ENCODE data around the gene SUGP2. TPM values are rescaled to one million over a fixed set of nuclear protein-coding genes. Genes with fewer than 3 reads are reported as not detected.

SUGP2 gene
- polyA plus RNA-seq, 1 experiment: 44.2 TPM

- POLR2A ChIA-PET: no interaction called here
- TF ChIP-seq, protein P1, sequence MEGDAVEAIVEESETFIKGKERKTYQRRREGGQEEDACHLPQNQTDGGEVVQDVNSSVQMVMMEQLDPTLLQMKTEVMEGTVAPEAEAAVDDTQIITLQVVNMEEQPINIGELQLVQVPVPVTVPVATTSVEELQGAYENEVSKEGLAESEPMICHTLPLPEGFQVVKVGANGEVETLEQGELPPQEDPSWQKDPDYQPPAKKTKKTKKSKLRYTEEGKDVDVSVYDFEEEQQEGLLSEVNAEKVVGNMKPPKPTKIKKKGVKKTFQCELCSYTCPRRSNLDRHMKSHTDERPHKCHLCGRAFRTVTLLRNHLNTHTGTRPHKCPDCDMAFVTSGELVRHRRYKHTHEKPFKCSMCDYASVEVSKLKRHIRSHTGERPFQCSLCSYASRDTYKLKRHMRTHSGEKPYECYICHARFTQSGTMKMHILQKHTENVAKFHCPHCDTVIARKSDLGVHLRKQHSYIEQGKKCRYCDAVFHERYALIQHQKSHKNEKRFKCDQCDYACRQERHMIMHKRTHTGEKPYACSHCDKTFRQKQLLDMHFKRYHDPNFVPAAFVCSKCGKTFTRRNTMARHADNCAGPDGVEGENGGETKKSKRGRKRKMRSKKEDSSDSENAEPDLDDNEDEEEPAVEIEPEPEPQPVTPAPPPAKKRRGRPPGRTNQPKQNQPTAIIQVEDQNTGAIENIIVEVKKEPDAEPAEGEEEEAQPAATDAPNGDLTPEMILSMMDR (IDR thresholded peaks at IDR 0.05; ENCODE audit: low read depth, low read length): no peak
- Histone ChIP-seq H3K27ac (ENCODE audit: low read depth, low read length) (no peak overlapping the region), H3K9me3 (ENCODE audit: control insufficient read depth, insufficient read depth, low read length) (no peaks in the 10 kb centered on the region), H3K27me3 (ENCODE audit: control insufficient read depth, insufficient read depth, low read length) (no peaks in the 10 kb centered on the region), H3K4me3 (ENCODE audit: low read depth, low read length) (no peak overlapping the region)
- CTCF ChIA-PET: no interaction called here
- DNase-seq (ENCODE audit: low read depth, low spot score): no peak
Observed at GRCh38 chr19:19043481-19043880, 10.2 kb upstream of the SUGP2 start.

DNA sequence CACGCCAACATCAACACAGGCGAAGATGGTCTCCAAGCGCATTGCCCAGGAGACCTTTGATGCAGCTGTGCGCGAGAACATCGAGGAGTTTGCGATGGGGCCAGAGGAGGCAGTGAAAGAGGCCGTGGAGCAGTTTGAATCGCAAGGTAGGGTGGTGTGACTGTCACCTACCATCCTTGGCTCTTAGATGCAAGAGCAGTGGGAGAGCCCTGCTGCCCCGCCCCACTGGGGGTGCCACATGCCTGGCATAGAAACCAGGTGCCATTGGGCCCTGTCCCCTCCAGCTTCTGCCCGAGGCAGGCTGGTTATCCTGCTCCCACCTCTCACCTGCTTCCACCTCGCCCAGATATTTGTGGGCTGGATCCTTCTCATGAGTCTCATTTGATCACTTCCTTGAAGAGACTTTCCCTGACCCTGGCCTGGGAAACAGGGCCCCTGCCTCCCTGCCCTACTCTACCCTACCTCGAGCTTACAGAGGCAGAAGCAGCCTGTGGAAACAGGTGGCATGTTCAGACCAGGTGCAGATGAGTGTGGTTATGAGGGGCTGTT is 9.5 kb upstream of the SUGP2 start:
- POLR2A ChIA-PET: no interaction called here
- no peak for DNase-seq (ENCODE audit: low read depth, low spot score)
- CTCF ChIA-PET: no interaction called here
- TF ChIP-seq, protein P1 (IDR thresholded peaks at IDR 0.05; ENCODE audit: low read depth, low read length): no peak
- Histone ChIP-seq H3K9me3 (ENCODE audit: control insufficient read depth, insufficient read depth, low read length) (peaks cover 1% of the 10 kb centered on the region; the same call in 1 of the 2 replicates), H3K27me3 (ENCODE audit: control insufficient read depth, insufficient read depth, low read length) (no peaks in the 10 kb centered on the region), H3K27ac (ENCODE audit: low read depth, low read length) (no peak overlapping the region), H3K4me3 (ENCODE audit: low read depth, low read length) (no peak overlapping the region)

DNA sequence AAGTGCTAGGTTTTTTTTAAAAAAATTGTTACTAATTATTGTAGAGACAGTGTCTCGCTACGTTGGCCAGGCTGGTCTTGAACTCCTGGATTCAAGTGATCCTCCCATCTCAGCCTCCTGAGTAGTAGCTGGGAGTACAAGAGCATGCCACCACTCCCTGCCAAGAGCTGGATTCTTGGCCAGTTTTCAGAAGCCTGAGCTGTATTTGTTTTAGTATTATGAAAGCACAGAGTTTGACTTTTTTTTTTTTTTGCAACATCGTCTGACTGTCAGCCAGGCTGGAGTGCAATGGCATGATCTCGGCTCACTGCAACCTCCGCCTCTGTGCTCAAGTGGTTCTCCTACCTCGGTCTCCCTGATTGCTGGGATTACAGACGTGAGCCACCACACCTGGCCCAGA is 7.1 kb upstream of the SUGP2 start:
- no peaks in the 10 kb centered on the region for H3K27me3 ChIP-seq (ENCODE audit: control insufficient read depth, insufficient read depth, low read length)
- no peak overlapping the region for H3K4me3 ChIP-seq (ENCODE audit: low read depth, low read length)
- peaks cover 6% of the 10 kb centered on the region; the same call in 1 of the 2 replicates for H3K9me3 ChIP-seq (ENCODE audit: control insufficient read depth, insufficient read depth, low read length)
- TF ChIP-seq, protein P1 (IDR thresholded peaks at IDR 0.05; ENCODE audit: low read depth, low read length): no peak
- ChIA-PET CTCF (interaction anchor here (0.6 to 1.0 kb wide), 3 partner anchors 11 to 27 kb away, joined by 3 to 5 read pairs (median 3); partner anchors contain the start of gene SLC25A42), POLR2A (interaction anchor here (0.7 kb wide), 1 partner anchor 1825 kb away, joined by 3 read pairs; no protein-coding TSS in a partner anchor)
- H3K27ac ChIP-seq (ENCODE audit: low read depth, low read length): no peak overlapping the region
- peak; percentile 80 for DNase-seq (ENCODE audit: low read depth, low spot score)

DNA sequence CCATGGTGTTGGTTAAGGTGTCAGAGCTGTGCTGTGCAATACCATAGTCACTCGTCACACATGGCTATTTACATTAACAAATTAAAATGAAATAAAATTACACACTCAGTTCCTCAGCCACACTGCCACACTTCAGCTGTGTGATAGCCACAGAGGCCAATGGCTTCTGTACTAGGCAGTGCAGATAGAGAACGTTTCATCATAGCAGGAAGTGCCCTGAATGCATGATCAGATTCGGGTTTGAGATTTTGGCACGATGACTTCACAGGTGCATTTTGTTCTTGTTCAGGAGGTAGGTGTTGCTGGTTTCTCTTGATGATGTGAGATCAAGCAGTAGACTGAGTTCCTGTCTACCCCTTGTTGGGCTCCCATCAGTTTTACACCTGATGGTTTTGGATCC is 6.6 kb upstream of the SUGP2 start:
- CTCF ChIA-PET: interaction anchor here (0.6 to 1.0 kb wide), 2 partner anchors 11 to 28 kb away, joined by 3 to 5 read pairs; no protein-coding TSS in a partner anchor
- POLR2A ChIA-PET: interaction anchor here (0.7 kb wide), 1 partner anchor 1824 kb away, joined by 3 read pairs; no protein-coding TSS in a partner anchor
- TF ChIP-seq, protein P1 (IDR thresholded peaks at IDR 0.05; ENCODE audit: low read depth, low read length): no peak

GRCh38 chr19:19034204-19034624 is 897 bp upstream of the SUGP2 start:
- Histone ChIP-seq H3K9me3 (ENCODE audit: control insufficient read depth, insufficient read depth, low read length) (peaks cover 6% of the 10 kb centered on the region; the same call in 1 of the 2 replicates), H3K27ac (ENCODE audit: low read depth, low read length) (peak overlapping the region; percentile 82), H3K27me3 (ENCODE audit: control insufficient read depth, insufficient read depth, low read length) (no peaks in the 10 kb centered on the region), H3K4me3 (ENCODE audit: low read depth, low read length) (peak overlapping the region; percentile 85)
- no peak for DNase-seq (ENCODE audit: low read depth, low spot score)
- ChIA-PET CTCF (no interaction called here), POLR2A (interaction anchor here (0.5 kb wide), 1 partner anchor 79 kb away, joined by 5 read pairs; no protein-coding TSS in a partner anchor)
- TF ChIP-seq, protein P1 (IDR thresholded peaks at IDR 0.05; ENCODE audit: low read depth, low read length): no peak

More for the DNA sequence above, 6.6 kb upstream of the SUGP2 start:
- Histone ChIP-seq H3K27ac (ENCODE audit: low read depth, low read length) (no peak overlapping the region), H3K9me3 (ENCODE audit: control insufficient read depth, insufficient read depth, low read length) (peaks cover 6% of the 10 kb centered on the region; the same call in 1 of the 2 replicates), H3K27me3 (ENCODE audit: control insufficient read depth, insufficient read depth, low read length) (no peaks in the 10 kb centered on the region), H3K4me3 (ENCODE audit: low read depth, low read length) (no peak overlapping the region)
- DNase-seq (ENCODE audit: low read depth, low spot score): no peak
